Mesenchymal stem cell (in vitro differentiated cells and primary cell): ENCODE measurements around the gene UBR1.

Source experiments
- DNase-seq: peaks from one replicate; pipeline ENCODE4 v3.0.0-alpha.2; 2013
- H2AFZ ChIP-seq: one replicate; pipeline ENCODE4 v1.6.1; 2013; ENCODE audit warnings: low read depth, mild to moderate bottlenecking, control low read depth, inconsistent platforms, low read length, moderate library complexity
- H2AK5ac ChIP-seq: 2 replicates; pipeline ENCODE4 v1.6.1; 2013; ENCODE audit warnings: low read length, moderate library complexity, mild to moderate bottlenecking, inconsistent platforms; ENCODE audit not compliant: severe bottlenecking
- H2BK120ac ChIP-seq: one replicate; pipeline ENCODE4 v1.6.1; 2013; ENCODE audit warnings: low read depth, mild to moderate bottlenecking, inconsistent platforms, low read length, moderate library complexity
- H2BK12ac ChIP-seq, 2 experiments: one replicate each; pipeline ENCODE4 v1.6.1; 2013; ENCODE audit warnings: inconsistent platforms in 2 of 2, low read length in 2 of 2, mild to moderate bottlenecking in 2 of 2, moderate library complexity in 2 of 2, control low read depth in 1 of 2
- H2BK15ac ChIP-seq: one replicate; pipeline ENCODE4 v1.6.1; 2013; ENCODE audit warnings: mild to moderate bottlenecking, low read depth, inconsistent platforms; ENCODE audit not compliant: poor library complexity, severe bottlenecking
- H2BK5ac ChIP-seq: 2 replicates; pipeline ENCODE4 v1.6.1; 2013; ENCODE audit warnings: low read depth, mild to moderate bottlenecking, low read length, control low read depth, inconsistent platforms; ENCODE audit not compliant: poor library complexity, severe bottlenecking
- H3K14ac ChIP-seq, 2 experiments: one replicate each; pipeline ENCODE4 v1.6.1; 2013; ENCODE audit warnings: inconsistent platforms in 2 of 2, low read length in 2 of 2, control low read depth in 1 of 2, mild to moderate bottlenecking in 1 of 2, moderate library complexity in 1 of 2
- H3K18ac ChIP-seq, 2 experiments: one replicate each; pipeline ENCODE4 v1.6.1; 2013; ENCODE audit warnings: inconsistent platforms in 2 of 2, low read length in 2 of 2, control low read depth in 1 of 2, low read depth in 1 of 2, mild to moderate bottlenecking in 1 of 2
- H3K23ac ChIP-seq, 2 experiments: one replicate each; pipeline ENCODE4 v1.6.1; 2013; ENCODE audit warnings: inconsistent platforms in 2 of 2, low read length in 2 of 2, mild to moderate bottlenecking in 2 of 2, moderate library complexity in 2 of 2, control low read depth in 1 of 2
- H3K27ac ChIP-seq: 2 replicates; pipeline ENCODE4 v1.5.1; 2013; ENCODE audit warnings: mild to moderate bottlenecking, moderate library complexity, low read length, control low read depth, inconsistent platforms; ENCODE audit not compliant: poor library complexity, severe bottlenecking
- H3K27me3 ChIP-seq, 2 experiments: 2 replicates each; pipeline versions ENCODE4 v1.6.1 to v1.7.0; 2013; ENCODE audit warnings: low read length in 2 of 2, mild to moderate bottlenecking in 2 of 2, moderate library complexity in 2 of 2, control low read depth in 1 of 2, inconsistent platforms in 1 of 2; ENCODE audit not compliant: control insufficient read depth in 1 of 2, insufficient read depth in 1 of 2
- H3K36me3 ChIP-seq, 2 experiments: 2 replicates each; pipeline versions ENCODE4 v1.6.1 to v1.7.0; 2013; ENCODE audit warnings: low read length in 2 of 2, control low read depth in 1 of 2, inconsistent platforms in 1 of 2, low read depth in 1 of 2, mild to moderate bottlenecking in 1 of 2; ENCODE audit not compliant: insufficient read depth in 2 of 2, control insufficient read depth in 1 of 2
- H3K4ac ChIP-seq, 2 experiments: one replicate each; pipeline ENCODE4 v1.6.1; 2013; ENCODE audit warnings: inconsistent platforms in 2 of 2, low read length in 2 of 2, mild to moderate bottlenecking in 2 of 2, moderate library complexity in 2 of 2, control low read depth in 1 of 2, low read depth in 1 of 2
- H3K4me1 ChIP-seq: 2 replicates; pipeline ENCODE4 v1.6.1; 2013; ENCODE audit warnings: low read depth, low read length, control low read depth; ENCODE audit not compliant: control insufficient read depth, insufficient read depth
- H3K4me2 ChIP-seq: 2 replicates; pipeline ENCODE4 v1.6.1; 2013; ENCODE audit warnings: low read length, mild to moderate bottlenecking, inconsistent platforms; ENCODE audit not compliant: poor library complexity, severe bottlenecking
- H3K4me3 ChIP-seq, 2 experiments: 2 replicates each; pipeline versions ENCODE4 v1.5.1 to v1.7.0; 2013; ENCODE audit warnings: low read length in 2 of 2, mild to moderate bottlenecking in 2 of 2, control low read depth in 1 of 2, low read depth in 1 of 2; ENCODE audit not compliant: insufficient read depth in 1 of 2
- H3K79me1 ChIP-seq: replicated peaks from 2 replicates; pipeline ENCODE4 v1.6.1; 2013; ENCODE audit warnings: mild to moderate bottlenecking, control low read depth, low read length, inconsistent platforms; ENCODE audit not compliant: poor library complexity, severe bottlenecking
- H3K9ac ChIP-seq: 2 replicates; pipeline ENCODE4 v1.7.0; 2013; ENCODE audit warnings: mild to moderate bottlenecking, low read length, moderate library complexity
- H3K9me3 ChIP-seq: 2 replicates; pipeline ENCODE4 v1.7.0; 2013; ENCODE audit warnings: mild to moderate bottlenecking, low read length; ENCODE audit not compliant: control insufficient read depth
- H4K8ac ChIP-seq: one replicate; pipeline ENCODE4 v1.6.1; 2013; ENCODE audit warnings: inconsistent platforms, mild to moderate bottlenecking, low read length, moderate library complexity
- H4K91ac ChIP-seq: one replicate; pipeline ENCODE4 v1.6.1; 2013; ENCODE audit warnings: mild to moderate bottlenecking, low read length, inconsistent platforms
- WGBS: methylation state at CpG from one replicate; pipeline ENCODE4 v1.1.7; 2013; ENCODE audit warnings: mixed read lengths; 5-methylcytosine and 5-hydroxymethylcytosine counted together

Gene UBR1

DNA sequence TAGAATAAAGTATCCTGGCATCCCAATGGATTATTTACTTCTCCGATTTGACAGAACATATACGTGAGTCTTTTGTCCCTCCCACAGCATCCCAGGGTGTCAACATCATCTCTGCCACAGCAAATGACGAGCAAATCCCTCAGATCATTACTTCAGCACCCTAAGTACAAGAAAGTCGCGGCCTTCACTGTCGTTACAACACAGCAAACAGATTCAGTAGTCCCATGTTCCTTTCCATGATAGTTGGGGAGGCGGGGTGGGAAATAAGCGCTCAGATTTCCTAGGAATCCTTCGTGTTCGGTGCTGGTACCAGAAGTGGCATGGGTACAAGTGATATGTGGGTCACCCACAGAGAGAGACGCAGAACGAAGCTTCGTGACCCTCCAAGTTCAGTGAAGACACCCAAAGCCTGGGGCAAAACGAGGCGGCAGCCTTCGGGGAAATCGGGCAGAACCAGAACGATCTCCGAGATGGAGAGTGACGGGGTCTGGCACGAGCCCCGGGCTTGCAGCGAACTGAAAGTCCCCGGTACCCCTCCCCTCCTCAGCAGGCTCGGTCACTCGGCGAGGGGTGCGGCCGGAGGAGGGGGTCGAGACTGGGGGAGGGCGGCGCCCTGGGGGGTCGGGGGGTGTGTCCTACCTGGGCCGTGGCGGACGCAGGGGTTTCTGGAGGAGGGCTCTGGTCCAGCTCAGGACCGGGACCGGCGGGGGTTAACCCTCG is 185.9 kb downstream of the UBR1 start:
- Histone ChIP-seq H3K4me1 (peaks cover 3% of the 10 kb centered on the region), H4K91ac (no peak overlapping the region), H3K4ac (peak overlapping the region in 1 of 2 experiments; percentile 17), H3K27ac (peak overlapping the region; percentile 44), H3K27me3 (no peaks in the 10 kb centered on the region), H3K9me3 (no peaks in the 10 kb centered on the region), H2BK5ac (peak overlapping the region; percentile 66), H3K36me3 (no peaks in the 10 kb centered on the region), H2AFZ (peak overlapping the region; percentile 77), H3K4me2 (peak overlapping the region; percentile 44), H2BK12ac (peak overlapping the region in 1 of 2 experiments; percentile 34), H2BK120ac (no peak overlapping the region), H4K8ac (peak overlapping the region; percentile 80), H3K79me1 (peaks cover 6% of the 10 kb centered on the region), H2AK5ac (no peak overlapping the region), H3K14ac (peak overlapping the region in 1 of 2 experiments; percentile 77), H3K18ac (peak overlapping the region in 1 of 2 experiments; percentile 93), H2BK15ac (no peak overlapping the region), H3K4me3 (peak overlapping the region; percentile 87 to 90), H3K23ac (peak overlapping the region in 1 of 2 experiments; percentile 85), H3K9ac (peak overlapping the region; percentile 85)
- WGBS = under 1% methylated on average over 17 of the region's 40 CpGs
- DNase-seq = peak; percentile 79

GRCh38 chr15:42919308-42919707 is 186.5 kb downstream of the UBR1 start:
- H3K4ac ChIP-seq = no peak overlapping the region
- H2BK12ac ChIP-seq = no peak overlapping the region
- WGBS = 59% methylated on average over 2 of the region's 2 CpGs
- no peak overlapping the region for H2BK120ac ChIP-seq
- peak overlapping the region; percentile 53 for H3K4me2 ChIP-seq
- no peak overlapping the region for H3K18ac ChIP-seq
- no peak overlapping the region for H3K23ac ChIP-seq
- H3K14ac ChIP-seq = no peak overlapping the region
- no peaks in the 10 kb centered on the region for H3K9me3 ChIP-seq
- peak overlapping the region; percentile 85 for H3K9ac ChIP-seq
- no peak overlapping the region for H4K8ac ChIP-seq
- H2AK5ac ChIP-seq = no peak overlapping the region
- no peak for DNase-seq
- no peak overlapping the region for H2BK15ac ChIP-seq
- peaks cover 3% of the 10 kb centered on the region for H3K4me1 ChIP-seq
- H3K36me3 ChIP-seq = no peaks in the 10 kb centered on the region
- no peak overlapping the region for H4K91ac ChIP-seq
- peaks cover 7% of the 10 kb centered on the region for H3K79me1 ChIP-seq
- H2BK5ac ChIP-seq = no peak overlapping the region
- peak overlapping the region in 1 of 2 experiments; percentile 90 for H3K4me3 ChIP-seq
- H3K27me3 ChIP-seq = no peaks in the 10 kb centered on the region
- no peak overlapping the region for H2AFZ ChIP-seq
- H3K27ac ChIP-seq = no peak overlapping the region

- Histone ChIP-seq H2BK5ac (no peak overlapping the region), H3K4ac (no peak overlapping the region), H2BK120ac (no peak overlapping the region), H3K18ac (no peak overlapping the region), H3K36me3 (no peaks in the 10 kb centered on the region), H3K14ac (no peak overlapping the region), H2AK5ac (no peak overlapping the region), H2BK15ac (no peak overlapping the region), H3K9ac (no peak overlapping the region), H3K9me3 (no peaks in the 10 kb centered on the region), H2AFZ (no peak overlapping the region), H3K27me3 (no peaks in the 10 kb centered on the region), H3K4me2 (no peak overlapping the region), H4K91ac (no peak overlapping the region), H4K8ac (peak overlapping the region; percentile 56), H3K23ac (no peak overlapping the region), H3K4me3 (no peak overlapping the region), H3K4me1 (peaks cover 3% of the 10 kb centered on the region), H2BK12ac (no peak overlapping the region), H3K79me1 (peaks cover 8% of the 10 kb centered on the region), H3K27ac (no peak overlapping the region)
- no peak for DNase-seq
- WGBS = 92% methylated on average over 2 of the region's 5 CpGs
Measured at GRCh38 chr15:42918047-42918446, 187.8 kb downstream of the UBR1 start.

DNA sequence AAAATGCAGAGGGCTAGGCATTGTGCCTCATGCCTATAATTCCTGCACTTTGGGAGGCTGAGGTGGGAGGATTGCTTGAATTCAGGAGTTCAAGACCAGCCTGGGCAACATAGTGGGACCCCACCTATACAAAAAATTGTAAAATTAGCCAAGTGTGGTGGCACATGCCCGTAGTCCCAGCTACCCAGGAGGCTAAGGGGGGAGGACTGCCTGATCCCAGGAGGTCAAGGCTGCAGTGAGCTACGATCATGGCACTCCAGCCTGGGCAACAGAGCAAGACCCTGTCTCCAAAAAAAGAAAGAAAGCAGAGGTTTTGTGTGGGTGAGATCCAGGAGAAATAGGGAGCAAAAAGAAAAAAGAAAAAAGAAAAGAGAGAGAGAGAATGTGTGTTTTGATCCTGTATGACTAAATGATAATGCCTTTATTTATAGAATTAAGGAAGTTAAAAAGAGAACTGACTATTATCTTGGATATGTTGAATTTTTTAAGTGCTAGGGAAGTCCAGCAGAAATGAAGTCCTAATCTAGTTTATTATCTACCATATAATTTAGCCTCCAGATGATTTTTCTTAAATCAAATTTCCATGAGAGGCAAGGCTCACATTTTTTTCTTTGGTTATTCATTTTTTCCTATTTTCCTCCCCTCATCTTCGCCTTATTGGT is 190.1 kb downstream of the UBR1 start:
- 89% methylated on average over 3 of the region's 3 CpGs for WGBS
- Histone ChIP-seq H3K14ac (no peak overlapping the region), H3K4me3 (no peak overlapping the region), H3K4me1 (no peaks in the 10 kb centered on the region), H3K18ac (no peak overlapping the region), H3K4ac (no peak overlapping the region), H2BK15ac (no peak overlapping the region), H3K9ac (no peak overlapping the region), H4K91ac (no peak overlapping the region), H3K36me3 (no peaks in the 10 kb centered on the region), H2AFZ (no peak overlapping the region), H4K8ac (no peak overlapping the region), H2BK5ac (no peak overlapping the region), H3K23ac (no peak overlapping the region), H2BK12ac (peak overlapping the region in 1 of 2 experiments; percentile 76), H3K79me1 (peaks cover 11% of the 10 kb centered on the region), H2BK120ac (no peak overlapping the region), H3K9me3 (no peaks in the 10 kb centered on the region), H3K4me2 (no peak overlapping the region), H3K27ac (no peak overlapping the region), H2AK5ac (no peak overlapping the region), H3K27me3 (no peaks in the 10 kb centered on the region)
- no peak for DNase-seq
